HG03060 (cell line): ENCODE data around the gene ZNF37A.
"Not testable (repeated sequence)": the region's sequence is repeated elsewhere in the genome, so short reads cannot be mapped to it uniquely, and the experiment has no call there.

ENCODE experiments used
- ATAC-seq: cut with Tn5 transposase; IDR thresholded peaks from one replicate; pipeline ENCODE4 v1.9.1; 2021; ENCODE audit warnings: low read depth, moderate number of reproducible peaks; ENCODE audit not compliant: unreplicated experiment

ZNF37A gene

DNA sequence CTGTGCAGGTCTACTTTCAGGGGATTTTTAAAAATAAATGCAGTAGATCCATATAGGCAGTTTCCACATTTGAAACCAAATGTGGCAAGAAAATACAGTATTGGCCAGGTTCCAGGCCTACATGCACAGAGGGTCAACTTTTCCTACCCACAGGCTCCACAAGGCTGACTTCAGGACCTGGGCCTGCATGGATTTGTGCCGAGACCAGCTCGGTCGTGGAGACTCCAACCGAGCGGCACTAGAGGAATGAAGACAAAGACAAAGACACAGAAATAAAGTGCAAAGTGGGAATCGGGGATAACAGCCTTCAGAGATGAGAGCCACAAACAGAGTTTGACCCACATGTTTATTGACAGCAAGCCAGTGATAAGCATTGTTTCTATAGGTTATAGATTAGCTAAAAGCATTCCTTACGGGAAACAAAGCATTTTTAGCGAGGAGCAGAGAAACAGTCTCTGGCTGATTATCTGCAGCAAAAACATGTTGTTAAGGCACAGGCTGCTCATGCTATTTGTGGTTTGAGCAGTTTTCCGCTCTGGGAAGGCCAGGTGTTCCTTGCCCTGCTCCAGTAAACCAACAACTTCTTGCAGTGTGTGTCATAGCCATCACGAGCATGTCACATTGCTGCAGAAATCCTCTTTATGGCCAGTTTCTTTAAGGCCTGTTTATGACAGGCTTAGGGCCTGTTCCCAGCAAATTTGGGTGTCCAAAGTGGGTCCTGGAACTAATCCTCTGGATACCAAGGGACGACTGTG is 52.6 kb downstream of the ZNF37A start:
- ATAC-seq, result no peak

DNA sequence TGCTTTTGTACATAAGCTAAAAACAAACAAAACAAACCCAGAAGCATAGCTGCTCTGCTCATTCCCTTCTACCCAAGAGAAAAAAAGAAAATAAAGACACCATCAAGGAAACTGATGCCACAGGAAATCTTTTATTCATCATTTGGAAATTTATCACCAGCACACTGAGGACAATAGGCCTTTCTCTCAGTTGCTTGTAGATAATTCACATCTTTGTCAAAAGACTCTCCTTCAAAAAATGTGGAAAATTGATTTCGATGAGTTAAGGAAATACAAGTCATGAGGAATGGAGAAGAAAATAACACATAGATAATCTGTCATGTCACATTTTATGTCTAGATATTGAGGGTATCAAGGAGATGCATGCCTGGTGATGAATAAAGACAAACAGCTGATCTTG is 53.5 kb downstream of the ZNF37A start:
- ATAC-seq, result no peak

DNA sequence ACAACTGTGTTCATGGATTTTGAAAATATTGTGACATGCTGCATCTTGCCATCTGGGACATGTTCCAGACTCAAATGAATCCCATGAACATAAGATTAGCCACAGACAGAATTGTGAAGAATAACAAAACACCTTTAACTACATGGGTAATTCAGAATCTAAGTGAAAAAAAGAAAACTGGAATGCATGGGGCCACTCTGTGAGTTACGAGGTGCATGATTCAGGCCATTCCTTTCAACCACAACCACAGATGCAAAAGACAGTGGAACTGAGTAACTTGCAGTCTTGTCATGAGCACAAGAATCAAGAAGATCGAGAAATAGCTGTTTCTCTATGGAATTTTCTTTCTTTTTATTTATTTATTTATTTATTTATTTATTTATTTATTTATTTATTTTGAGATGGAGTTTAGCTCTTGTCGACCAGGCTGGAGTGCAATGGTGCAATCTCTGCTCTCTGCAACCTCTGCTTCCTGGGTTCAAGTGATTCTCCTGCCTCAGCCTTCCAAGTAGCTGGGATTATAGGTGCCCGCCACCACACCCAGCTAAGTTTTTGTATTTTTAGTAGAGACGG is 56.8 kb downstream of the ZNF37A start:
- not testable (repeated sequence) for ATAC-seq

GRCh38 chr10:38156416-38157269 is 62.5 kb downstream of the ZNF37A start:
- no peak for ATAC-seq

GRCh38 chr10:38157270-38157685 is 63.1 kb downstream of the ZNF37A start:
- ATAC-seq, result no peak

DNA sequence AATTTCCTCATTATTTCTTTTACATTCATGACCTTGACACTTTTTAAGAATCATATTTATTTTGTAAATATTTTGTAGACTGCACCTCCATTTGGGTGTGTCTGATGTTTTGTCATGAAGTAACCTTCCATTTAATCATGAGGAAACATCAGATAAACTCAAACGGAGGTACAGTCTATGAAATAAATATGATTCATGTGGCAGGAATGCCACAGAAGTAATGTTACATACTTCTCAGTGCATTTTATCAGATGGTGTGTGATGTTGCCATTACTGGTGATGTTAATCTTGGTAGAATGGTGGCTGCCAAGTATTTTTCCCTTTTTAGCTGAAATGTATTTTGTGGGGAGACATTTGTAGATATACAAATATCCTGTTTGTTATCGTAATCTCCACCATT is 64.9 kb downstream of the ZNF37A start:
- no peak for ATAC-seq

GRCh38 chr10:38163617-38164016 is 69.5 kb downstream of the ZNF37A start:
- ATAC-seq, result no peak

GRCh38 chr10:38174336-38174735 is 80.2 kb downstream of the ZNF37A start:
- ATAC-seq, result no peak

GRCh38 chr10:38184477-38184876 is 90.3 kb downstream of the ZNF37A start:
- no peak for ATAC-seq
